HG03378 (cell line): Measurements from ENCODE around the gene GARIN5A.

ENCODE experiments used
- ATAC-seq: cut with Tn5 transposase; IDR thresholded peaks from one replicate; pipeline ENCODE4 v1.9.1; 2021; ENCODE audit warnings: mild to moderate bottlenecking, moderate library complexity; ENCODE audit not compliant: unreplicated experiment

GARIN5A gene

GRCh38 chr19:50476224-50476906 is at the start of gene GARIN5A, which contains the start of gene EMC10:
GARIN5A (minus strand) TSS chr19:50476848; CDS start chr19:50476388, 460 bp downstream.
EMC10 (plus strand) TSS chr19:50476507; CDS start chr19:50476545, 38 bp downstream.
- ATAC-seq = peak; percentile 58

GRCh38 chr19:50522881-50523280 is 46.2 kb upstream of the GARIN5A start:
- no peak for ATAC-seq

GRCh38 chr19:50520822-50521465 is 44.3 kb upstream of the GARIN5A start:
- ATAC-seq = no peak

- no peak for ATAC-seq
Observed at GRCh38 chr19:50519006-50519575, 42.4 kb upstream of the GARIN5A start.

GRCh38 chr19:50518091-50519005 is 41.7 kb upstream of the GARIN5A start:
- ATAC-seq = no peak

GRCh38 chr19:50517704-50518075 is 41.0 kb upstream of the GARIN5A start:
- no peak for ATAC-seq

GRCh38 chr19:50516964-50517703 is 40.5 kb upstream of the GARIN5A start:
- ATAC-seq = no peak

- no peak for ATAC-seq
Observed at GRCh38 chr19:50516456-50516855, 39.8 kb upstream of the GARIN5A start.

- ATAC-seq = no peak
Observed at GRCh38 chr19:50515168-50515561, 38.5 kb upstream of the GARIN5A start.

GRCh38 chr19:50514346-50515167 is 37.9 kb upstream of the GARIN5A start:
- no peak for ATAC-seq

- no peak for ATAC-seq
Observed at GRCh38 chr19:50513746-50514345, 37.2 kb upstream of the GARIN5A start, which contains the start of gene ASPDH. ASPDH (minus strand) TSS chr19:50513913; CDS start chr19:50513823, 90 bp downstream.

GRCh38 chr19:50512999-50513745 is 36.5 kb upstream of the GARIN5A start:
- no peak for ATAC-seq

GRCh38 chr19:50512112-50512998 is 35.7 kb upstream of the GARIN5A start:
- no peak for ATAC-seq

- peak; percentile 78 for ATAC-seq
Observed at GRCh38 chr19:50511069-50511822, 34.6 kb upstream of the GARIN5A start, which contains the start of gene JOSD2. JOSD2 (minus strand) TSS chr19:50511191; CDS start chr19:50510431, 760 bp downstream.

GRCh38 chr19:50510700-50511068 is 34.0 kb upstream of the GARIN5A start:
- no peak for ATAC-seq

- ATAC-seq = no peak
Observed at GRCh38 chr19:50510121-50510670, 33.5 kb upstream of the GARIN5A start.
